ENCODE measurements around the gene UROC1.

The UROC1 gene

GRCh38 chr3:126530171-126531050, 12.8 kb upstream of the UROC1 start:
- DNase-seq: no peak

- DNase-seq: no peak
Observed at GRCh38 chr3:126529585-126530170, 12.1 kb upstream of the UROC1 start.

GRCh38 chr3:126528800-126529541, 11.4 kb upstream of the UROC1 start:
- no peak for DNase-seq

GRCh38 chr3:126528419-126528799, 10.8 kb upstream of the UROC1 start:
- DNase-seq: no peak

- DNase-seq: no peak
Observed at GRCh38 chr3:126527455-126528211, 10.1 kb upstream of the UROC1 start.

- no peak for DNase-seq
Observed at GRCh38 chr3:126527006-126527405, 9.4 kb upstream of the UROC1 start.

GRCh38 chr3:126526668-126527005, 9.1 kb upstream of the UROC1 start:
- DNase-seq: no peak

GRCh38 chr3:126525853-126526667, 8.5 kb upstream of the UROC1 start:
- no peak for DNase-seq

GRCh38 chr3:126525091-126525852, 7.7 kb upstream of the UROC1 start:
- DNase-seq: no peak

GRCh38 chr3:126524429-126524988, 6.9 kb upstream of the UROC1 start:
- no peak for DNase-seq

GRCh38 chr3:126523745-126524428, 6.3 kb upstream of the UROC1 start, which contains the start of gene CHST13:
Gene CHST13, plus strand, starts transcription at chr3:126524155. Its CDS starts 178 bp downstream, at chr3:126524333.
- no peak for DNase-seq

GRCh38 chr3:126522363-126522788, 4.8 kb upstream of the UROC1 start:
- DNase-seq: peak; percentile 64

- DNase-seq: no peak
Observed at GRCh38 chr3:126521122-126521891, 3.7 kb upstream of the UROC1 start.

- DNase-seq: no peak
Observed at GRCh38 chr3:126519506-126520455, 2.2 kb upstream of the UROC1 start.

GRCh38 chr3:126518779-126519177, 1.2 kb upstream of the UROC1 start:
- no peak for DNase-seq

- DNase-seq: no peak
Observed at GRCh38 chr3:126517986-126518778, 609 bp upstream of the UROC1 start.

- no peak for DNase-seq
Observed at GRCh38 chr3:126516936-126517290, 660 bp downstream of the UROC1 start.

All from midbrain (tissue), 1 donor.